ENCODE results near the gene GRIA4. TPM values are rescaled to one million over a fixed set of nuclear protein-coding genes. Genes with fewer than 3 reads are reported as not detected.

GRIA4 gene
- total RNA-seq, 1 donor from 2014 or later: 8.7 TPM

- Mint-ChIP-seq H3K36me3 (ENCODE audit: low read depth, unreplicated experiment) (no peaks in the 10 kb centered on the region), H3K9me3 (ENCODE audit: unreplicated experiment) (no peaks in the 10 kb centered on the region), H3K4me1 (ENCODE audit: unreplicated experiment) (no peaks in the 10 kb centered on the region), H3K27me3 (ENCODE audit: unreplicated experiment) (no peaks in the 10 kb centered on the region), H3K4me3 (ENCODE audit: unreplicated experiment) (no peak overlapping the region), H3K27ac (ENCODE audit: unreplicated experiment) (no peak overlapping the region)
- TF ChIP-seq CTCF (IDR thresholded peaks at IDR 0.05; ENCODE audit: unreplicated experiment): no peak
- DNase-seq (ENCODE audit: low spot score): no peak
These were observed 83.3 kb downstream of the GRIA4 start for GRCh38 chr11:105693075-105693759.

GRCh38 chr11:105696000-105696399 lies 86.1 kb downstream of the GRIA4 start:
- no peaks in the 10 kb centered on the region for H3K9me3 Mint-ChIP-seq (ENCODE audit: unreplicated experiment)
- no peaks in the 10 kb centered on the region for H3K36me3 Mint-ChIP-seq (ENCODE audit: low read depth, unreplicated experiment)
- H3K4me1 Mint-ChIP-seq (ENCODE audit: unreplicated experiment): peaks cover 4% of the 10 kb centered on the region
- H3K27ac Mint-ChIP-seq (ENCODE audit: unreplicated experiment): no peak overlapping the region
- no peaks in the 10 kb centered on the region for H3K27me3 Mint-ChIP-seq (ENCODE audit: unreplicated experiment)
- TF ChIP-seq CTCF (IDR thresholded peaks at IDR 0.05; ENCODE audit: unreplicated experiment): no peak
- no peak overlapping the region for H3K4me3 Mint-ChIP-seq (ENCODE audit: unreplicated experiment)
- no peak for DNase-seq (ENCODE audit: low spot score)

GRCh38 chr11:105697291-105697690 lies 87.4 kb downstream of the GRIA4 start:
- Mint-ChIP-seq H3K4me3 (ENCODE audit: unreplicated experiment) (no peak overlapping the region), H3K27ac (ENCODE audit: unreplicated experiment) (no peak overlapping the region), H3K9me3 (ENCODE audit: unreplicated experiment) (no peaks in the 10 kb centered on the region), H3K27me3 (ENCODE audit: unreplicated experiment) (no peaks in the 10 kb centered on the region), H3K4me1 (ENCODE audit: unreplicated experiment) (peaks cover 4% of the 10 kb centered on the region), H3K36me3 (ENCODE audit: low read depth, unreplicated experiment) (no peaks in the 10 kb centered on the region)
- no peak for DNase-seq (ENCODE audit: low spot score)
- TF ChIP-seq CTCF (IDR thresholded peaks at IDR 0.05; ENCODE audit: unreplicated experiment): no peak

GRCh38 chr11:105699203-105699602 lies 89.3 kb downstream of the GRIA4 start:
- Mint-ChIP-seq H3K9me3 (ENCODE audit: unreplicated experiment) (no peaks in the 10 kb centered on the region), H3K4me1 (ENCODE audit: unreplicated experiment) (peaks cover 4% of the 10 kb centered on the region), H3K4me3 (ENCODE audit: unreplicated experiment) (no peak overlapping the region), H3K27me3 (ENCODE audit: unreplicated experiment) (no peaks in the 10 kb centered on the region), H3K36me3 (ENCODE audit: low read depth, unreplicated experiment) (no peaks in the 10 kb centered on the region), H3K27ac (ENCODE audit: unreplicated experiment) (no peak overlapping the region)
- TF ChIP-seq CTCF (IDR thresholded peaks at IDR 0.05; ENCODE audit: unreplicated experiment): no peak
- DNase-seq (ENCODE audit: low spot score): no peak

- Mint-ChIP-seq H3K27ac (ENCODE audit: unreplicated experiment) (no peak overlapping the region), H3K4me1 (ENCODE audit: unreplicated experiment) (peaks cover 4% of the 10 kb centered on the region), H3K4me3 (ENCODE audit: unreplicated experiment) (no peak overlapping the region), H3K27me3 (ENCODE audit: unreplicated experiment) (no peaks in the 10 kb centered on the region), H3K36me3 (ENCODE audit: low read depth, unreplicated experiment) (no peaks in the 10 kb centered on the region), H3K9me3 (ENCODE audit: unreplicated experiment) (no peaks in the 10 kb centered on the region)
- no peak for TF ChIP-seq CTCF (IDR thresholded peaks at IDR 0.05; ENCODE audit: unreplicated experiment)
- DNase-seq (ENCODE audit: low spot score): no peak
These were observed 90.4 kb downstream of the GRIA4 start for GRCh38 chr11:105700271-105700670.
